K562 (cell line): ENCODE results near the gene SIGLEC7. TPM values are rescaled to one million over a fixed set of nuclear protein-coding genes. Genes with fewer than 3 reads are reported as not detected.

Experiments
- ATAC-seq: fragments of 200-7000 bp; cut with Tn5 transposase; 3 replicates; pipeline ENCODE4 v1.9.1; 2020; ENCODE audit warnings: moderate library complexity
- Bru-seq: library from RNA; stranded (reverse); fragments of 400-500 nt; gene quantifications from one replicate; lab custom pipeline; 2021; lab: Mats Ljungman, UMichigan
- BruChase-seq, 2 experiments: library from RNA; stranded (reverse); fragments of 400-500 nt; gene quantifications; one replicate each; lab custom pipeline; 2021; lab: Mats Ljungman, UMichigan
- BruUV-seq: library from RNA; stranded (reverse); fragments of 400-500 nt; replicated peaks from 2 replicates; lab custom pipeline; 2021; lab: Mats Ljungman, UMichigan
- CTCF ChIA-PET: fragments of 300-600 bp; formaldehyde crosslinking; extraction: SDS; loops from one replicate; lab custom pipeline; 2021; ENCODE audit warnings: low intra/inter-chr PET ratio; lab: Yijun Ruan, JAX
- POLR2A ChIA-PET: fragments of 300-600, 350-650 bp; sonication (Branson Sonifier 250); formaldehyde crosslinking; extraction: SDS; loops from one replicate; lab custom pipeline; 2021; ENCODE audit warnings: antibody characterized with exemption, inconsistent platforms; lab: Yijun Ruan, JAX
- DNase-seq, 4 experiments: peaks; one replicate each; pipeline versions ENCODE4 v3.0.0 to v3.0.0-alpha.2; 2011 to 2018; ENCODE audit warnings: low spot score in 3 of 4, mixed read lengths in 3 of 4; ENCODE audit errors: extremely low read depth in 1 of 4
- FAIRE-seq: peaks from 2 replicates; lab custom pipeline; 2011; peaks lifted over from hg19 to GRCh38; lab: Jason Lieb, UNC
- H2AFZ ChIP-seq: 2 replicates; pipeline ENCODE4 v1.6.0; 2011; ENCODE audit warnings: low read depth, low read length, control low read depth, inconsistent platforms
- H3K27ac ChIP-seq: fragments of 200-600 bp; 3 replicates; pipeline ENCODE4 v1.8.0; 2011; ENCODE audit warnings: low read depth, mild to moderate bottlenecking, control low read depth, inconsistent platforms, low read length, moderate library complexity, mixed read lengths; ENCODE audit errors: extremely low read depth
- H3K27me3 ChIP-seq, 2 experiments: fragments of 300-600 bp in 1 of 2; 2 replicates in 1 of 2; 3 replicates in 1 of 2; pipeline versions ENCODE4 v1.6.0 to v1.8.0; 2011; ENCODE audit warnings: inconsistent platforms in 2 of 2, low read length in 2 of 2, mild to moderate bottlenecking in 1 of 2, mixed read lengths in 1 of 2, moderate library complexity in 1 of 2; ENCODE audit not compliant: control insufficient read depth in 2 of 2, insufficient read depth in 2 of 2
- H3K36me3 ChIP-seq: fragments of 300-600 bp; 3 replicates; pipeline ENCODE4 v1.8.0; 2011; ENCODE audit warnings: mild to moderate bottlenecking, low read length, inconsistent platforms; ENCODE audit not compliant: control insufficient read depth, insufficient read depth
- H3K4me1 ChIP-seq, 2 experiments: fragments of 200-600 bp in 1 of 2; replicated peaks in 1 of 2; 2 replicates in 1 of 2; 3 replicates in 1 of 2; pipeline versions ENCODE4 v1.5.1 to v1.8.0; 2011; ENCODE audit warnings: inconsistent platforms in 2 of 2, low read length in 2 of 2, mild to moderate bottlenecking in 1 of 2, mixed read lengths in 1 of 2, moderate library complexity in 1 of 2; ENCODE audit not compliant: control insufficient read depth in 2 of 2, insufficient read depth in 2 of 2
- H3K4me2 ChIP-seq: 2 replicates; pipeline ENCODE4 v1.6.1; 2011; ENCODE audit warnings: low read length, control low read depth, inconsistent platforms, mixed read lengths; ENCODE audit not compliant: insufficient read depth
- H3K4me3 ChIP-seq: fragments of 200-600 bp; sonication (generic), shearing (Covaris generic); 2 replicates; pipeline ENCODE4 v1.5.1; 2016; ENCODE audit warnings: control low read depth, inconsistent platforms
- H3K79me2 ChIP-seq: fragments of 200-600 bp; 3 replicates; pipeline ENCODE4 v1.8.0; 2011; ENCODE audit warnings: low read length, inconsistent platforms; ENCODE audit not compliant: control insufficient read depth, insufficient read depth
- H3K9ac ChIP-seq, 2 experiments: 2 replicates each; pipeline versions ENCODE4 v1.6.0 to v1.6.1; 2011; ENCODE audit warnings: low read depth in 2 of 2, low read length in 2 of 2, control low read depth in 1 of 2, inconsistent platforms in 1 of 2, mild to moderate bottlenecking in 1 of 2, mixed read lengths in 1 of 2; ENCODE audit not compliant: insufficient read depth in 1 of 2
- H3K9me1 ChIP-seq: one replicate; pipeline ENCODE4 v1.6.0; 2011; ENCODE audit warnings: inconsistent platforms, mild to moderate bottlenecking, low read length, moderate library complexity; ENCODE audit not compliant: control insufficient read depth, insufficient read depth
- H3K9me3 ChIP-seq: replicated peaks from 2 replicates; pipeline ENCODE4 v1.5.1; 2011; ENCODE audit warnings: low read depth, low read length, inconsistent platforms; ENCODE audit not compliant: control insufficient read depth, insufficient read depth
- H4K20me1 ChIP-seq: replicated peaks from 2 replicates; pipeline ENCODE4 v1.6.1; 2011; ENCODE audit warnings: low read length, inconsistent platforms, mixed read lengths; ENCODE audit not compliant: control insufficient read depth, insufficient read depth
- GABPA ChIP-seq: fragments of 200-800 bp; sonication (Bioruptor generic); conservative IDR thresholded peaks from 2 replicates; pipeline ENCODE4 v1.6.1; 2016; ENCODE audit warnings: low read depth, missing genetic modification characterization, missing compliant biosample characterization
- WGBS: fragments of 100-300 bp; shearing (Covaris generic); methylation state at CpG from one replicate; pipeline ENCODE4 v1.1.6; 2016; ENCODE audit warnings: low coverage, mixed read lengths; ENCODE audit not compliant: insufficient coverage; ENCODE audit errors: missing lambda C conversion rate; 5-methylcytosine and 5-hydroxymethylcytosine counted together
- in situ Hi-C: fragments of 300-500 bp; cut with MboI; formaldehyde crosslinking; loops from 4 replicates; pipeline ENCODE4 v1.15.0; 2018; ENCODE audit warnings: inconsistent platforms, mixed read lengths
- intact Hi-C: fragments of 100-400 bp; cut with micrococcal nuclease; formaldehyde crosslinking; loops from 2 replicates; pipeline ENCODE4 v1.14.2; 2022
- long read RNA-seq, 3 experiments: library from polyadenylated mRNA in 2 of 3; library from RNA in 1 of 3; unstranded in 2 of 3; stranded (forward) in 1 of 3; transcript quantifications; one replicate each; pipeline ENCODE4 v2.0.0, GENCODE V29; 2019 to 2022
- polyA minus RNA-seq, 3 experiments: library from RNA; depleted of rRNA, polyadenylated mRNA; stranded (reverse); fragments of >200 nt; gene quantifications; 2 replicates each; pipeline ENCODE4 v1.2.3, GENCODE V29; 2011
- polyA plus RNA-seq, 8 experiments: library from polyadenylated mRNA; depleted of rRNA in 4 of 8; stranded (reverse) in 5 of 8; unstranded in 3 of 8; fragments of >200 nt; fragmentation: Nextera tagmentation in 2 of 8; fragmentation: Illumina TruSeq in 1 of 8; extraction: Ambion mirVana in 2 of 8; extraction: Trizol in 1 of 8; gene quantifications; 2 replicates each; pipeline versions ENCODE4 v1.2.1 to v1.2.3, GENCODE V29; 2011 to 2014; ENCODE audit warnings: inconsistent platforms in 1 of 8, missing spikeins in 1 of 8
- total RNA-seq, 7 experiments: library from RNA; depleted of rRNA in 6 of 7; stranded (reverse); fragments of >200 nt in 6 of 7; fragmentation: Illumina TruSeq in 2 of 7; extraction: Trizol in 2 of 7; gene quantifications; 2 replicates each; pipeline versions ENCODE4 v1.2.1 to v1.2.3, GENCODE V29; 2011 to 2021; ENCODE audit warnings: low replicate concordance in 1 of 7
- TF ChIP-seq, protein P1 (sequence below), 2 experiments: fragments of 450-650 bp; IDR thresholded peaks; 2 replicates each; pipeline ENCODE4 v1.6.1; 2016

The SIGLEC7 gene
- total RNA-seq (2011; cell fraction: chromatin; rRNA removed; ENCODE audit: low replicate concordance): not detected in 2 replicates
- total RNA-seq (2011; cell fraction: nucleolus; rRNA removed): not detected in 2 replicates
- not detected in 2 replicates for total RNA-seq (2011; cell fraction: nucleoplasm; rRNA removed)
- total RNA-seq (2014; rRNA removed) (not detected in 2 replicates), total RNA-seq (2014; rRNA removed; fragmentation: Illumina TruSeq; extraction: Trizol) (not detected in 2 replicates), total RNA-seq (2015; rRNA removed; fragmentation: Illumina TruSeq; extraction: Trizol) (not detected in 2 replicates), total RNA-seq (2021) (not detected in 2 replicates), polyA plus RNA-seq (2011; rRNA removed) (0.10 TPM in 1 of 2 replicates, not detected in the other), polyA plus RNA-seq (2014; fragmentation: Illumina TruSeq; extraction: Trizol) (not detected in 2 replicates), polyA plus RNA-seq (2014; fragmentation: Nextera tagmentation; extraction: Ambion mirVana) (not detected), polyA plus RNA-seq (2014; rRNA removed) (0.12 TPM in 1 of 2 replicates, not detected in the other), polyA minus RNA-seq (2011; rRNA and poly(A)+ RNA removed) (not detected in 2 replicates), Bru-seq, nascent RNA (percentile 8 among the genes with signal in this experiment), BruChase-seq, experiment 1, labeled RNA remaining after a 2-hour chase (not detected), BruChase-seq, experiment 2, labeled RNA remaining after a 6-hour chase (not detected)
- 0.03 and 0.06 TPM in 2 replicates for polyA plus RNA-seq (2011; cell fraction: cytosol; rRNA removed)
- 0.92 TPM in 1 of 2 replicates, not detected in the other for polyA plus RNA-seq (2011; cell fraction: nucleus; rRNA removed)
- polyA plus RNA-seq (2012): 0.10 and 0.24 TPM in 2 replicates
- not detected in 2 replicates for polyA minus RNA-seq (2011; cell fraction: cytosol; rRNA and poly(A)+ RNA removed)
- polyA minus RNA-seq (2011; cell fraction: nucleus; rRNA and poly(A)+ RNA removed): not detected in 2 replicates
- long read RNA-seq, experiment 1: 0 reads
- long read RNA-seq, experiment 2: 0 reads
- long read RNA-seq, experiment 3: 0 reads

DNA sequence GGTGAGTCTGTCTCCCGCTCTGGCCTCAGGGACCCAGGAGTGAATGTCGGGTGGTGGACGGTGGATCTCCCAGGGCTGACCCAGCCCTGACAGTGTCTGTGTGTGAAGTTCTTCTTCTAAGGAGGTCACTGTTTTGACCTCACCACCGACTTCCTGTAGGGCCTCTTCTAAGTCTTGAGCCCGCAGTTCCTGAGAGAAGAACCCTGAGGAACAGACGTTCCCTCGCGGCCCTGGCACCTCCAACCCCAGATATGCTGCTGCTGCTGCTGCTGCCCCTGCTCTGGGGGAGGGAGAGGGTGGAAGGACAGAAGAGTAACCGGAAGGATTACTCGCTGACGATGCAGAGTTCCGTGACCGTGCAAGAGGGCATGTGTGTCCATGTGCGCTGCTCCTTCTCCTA is at the start of gene SIGLEC7:
Gene SIGLEC7, plus strand, starts transcription at position 183 of the 400 bp plus-strand sequence. Its CDS starts 69 bp downstream, at position 252.
- DNase-seq (no peak), ATAC-seq (no peak), FAIRE-seq (no peak)
- H3K27me3 ChIP-seq: peaks cover 11 to 60% of the 10 kb centered on the region in 2 experiments; a peak in 4 of 5 replicates
- 0 out of 4 replicates have a peak within 1 kb of the TSS, but pooled peaks of 1 of the 2 experiments have one; percentile 7 for H3K9ac ChIP-seq
- H4K20me1 ChIP-seq: peaks cover 4% of the 10 kb centered on the region; the same call in 1 of the 2 replicates
- no peak within 1 kb of the TSS for H3K4me2 ChIP-seq
- 13% methylated on average over 9 of the region's 14 CpGs for WGBS
- no peak within 1 kb of the TSS for H3K27ac ChIP-seq
- POLR2A ChIA-PET: no interaction called here
- H3K36me3 ChIP-seq: no peaks in the 10 kb centered on the region
- H3K4me1 ChIP-seq: peaks cover 8 to 14% of the 10 kb centered on the region in 2 experiments
- BruUV-seq: no TSS peak
- no peak within 1 kb of the TSS for H2AFZ ChIP-seq
- in situ Hi-C loops: no loop called here
- intact Hi-C loops: no loop called here
- no peaks in the 10 kb centered on the region for H3K79me2 ChIP-seq
- H3K4me3 ChIP-seq: no peak within 1 kb of the TSS
- H3K9me3 ChIP-seq: no peaks in the 10 kb centered on the region
- H3K9me1 ChIP-seq: no peaks in the 10 kb centered on the region
- TF ChIP-seq, protein P1, sequence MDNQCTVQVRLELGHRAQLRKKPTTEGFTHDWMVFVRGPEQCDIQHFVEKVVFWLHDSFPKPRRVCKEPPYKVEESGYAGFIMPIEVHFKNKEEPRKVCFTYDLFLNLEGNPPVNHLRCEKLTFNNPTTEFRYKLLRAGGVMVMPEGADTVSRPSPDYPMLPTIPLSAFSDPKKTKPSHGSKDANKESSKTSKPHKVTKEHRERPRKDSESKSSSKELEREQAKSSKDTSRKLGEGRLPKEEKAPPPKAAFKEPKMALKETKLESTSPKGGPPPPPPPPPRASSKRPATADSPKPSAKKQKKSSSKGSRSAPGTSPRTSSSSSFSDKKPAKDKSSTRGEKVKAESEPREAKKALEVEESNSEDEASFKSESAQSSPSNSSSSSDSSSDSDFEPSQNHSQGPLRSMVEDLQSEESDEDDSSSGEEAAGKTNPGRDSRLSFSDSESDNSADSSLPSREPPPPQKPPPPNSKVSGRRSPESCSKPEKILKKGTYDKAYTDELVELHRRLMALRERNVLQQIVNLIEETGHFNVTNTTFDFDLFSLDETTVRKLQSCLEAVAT (IDR thresholded peaks at IDR 0.05): no peak
- TF ChIP-seq GABPA (tag): peak; percentile 53
- CTCF ChIA-PET: no interaction called here
